HG03354 (cell line): ENCODE results near the gene LVRN.
"Not testable (repeated sequence)": the region's sequence is repeated elsewhere in the genome, so short reads cannot be mapped to it uniquely, and the experiment has no call there.

Source experiments
- ATAC-seq: cut with Tn5 transposase; IDR thresholded peaks from one replicate; pipeline ENCODE4 v1.9.1; 2021; ENCODE audit warnings: mild to moderate bottlenecking; ENCODE audit not compliant: unreplicated experiment, poor library complexity, severe bottlenecking

The LVRN gene, protein sequence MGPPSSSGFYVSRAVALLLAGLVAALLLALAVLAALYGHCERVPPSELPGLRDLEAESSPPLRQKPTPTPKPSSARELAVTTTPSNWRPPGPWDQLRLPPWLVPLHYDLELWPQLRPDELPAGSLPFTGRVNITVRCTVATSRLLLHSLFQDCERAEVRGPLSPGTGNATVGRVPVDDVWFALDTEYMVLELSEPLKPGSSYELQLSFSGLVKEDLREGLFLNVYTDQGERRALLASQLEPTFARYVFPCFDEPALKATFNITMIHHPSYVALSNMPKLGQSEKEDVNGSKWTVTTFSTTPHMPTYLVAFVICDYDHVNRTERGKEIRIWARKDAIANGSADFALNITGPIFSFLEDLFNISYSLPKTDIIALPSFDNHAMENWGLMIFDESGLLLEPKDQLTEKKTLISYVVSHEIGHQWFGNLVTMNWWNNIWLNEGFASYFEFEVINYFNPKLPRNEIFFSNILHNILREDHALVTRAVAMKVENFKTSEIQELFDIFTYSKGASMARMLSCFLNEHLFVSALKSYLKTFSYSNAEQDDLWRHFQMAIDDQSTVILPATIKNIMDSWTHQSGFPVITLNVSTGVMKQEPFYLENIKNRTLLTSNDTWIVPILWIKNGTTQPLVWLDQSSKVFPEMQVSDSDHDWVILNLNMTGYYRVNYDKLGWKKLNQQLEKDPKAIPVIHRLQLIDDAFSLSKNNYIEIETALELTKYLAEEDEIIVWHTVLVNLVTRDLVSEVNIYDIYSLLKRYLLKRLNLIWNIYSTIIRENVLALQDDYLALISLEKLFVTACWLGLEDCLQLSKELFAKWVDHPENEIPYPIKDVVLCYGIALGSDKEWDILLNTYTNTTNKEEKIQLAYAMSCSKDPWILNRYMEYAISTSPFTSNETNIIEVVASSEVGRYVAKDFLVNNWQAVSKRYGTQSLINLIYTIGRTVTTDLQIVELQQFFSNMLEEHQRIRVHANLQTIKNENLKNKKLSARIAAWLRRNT

DNA sequence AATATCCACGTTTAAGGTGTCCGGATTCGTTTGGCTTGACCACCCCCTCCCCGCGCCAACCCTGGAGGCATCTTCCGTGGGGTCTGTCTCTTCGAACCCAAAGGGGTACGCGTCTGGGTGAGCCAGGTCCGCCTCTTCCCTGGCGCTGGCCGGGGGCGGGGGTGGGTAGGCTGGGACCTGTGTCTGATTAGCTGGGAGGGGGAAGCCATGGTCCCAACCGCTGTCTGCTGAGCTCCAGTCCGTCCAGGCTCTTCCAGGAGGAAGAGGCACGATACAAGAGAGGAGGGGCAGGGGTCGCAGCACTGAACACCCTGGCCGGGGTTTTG, at the start of gene LVRN:
LVRN (plus strand) TSS at position 237 of the 326 bp plus-strand sequence. CDS start 143 bp downstream, outside the sequence.
- ATAC-seq: no peak

DNA sequence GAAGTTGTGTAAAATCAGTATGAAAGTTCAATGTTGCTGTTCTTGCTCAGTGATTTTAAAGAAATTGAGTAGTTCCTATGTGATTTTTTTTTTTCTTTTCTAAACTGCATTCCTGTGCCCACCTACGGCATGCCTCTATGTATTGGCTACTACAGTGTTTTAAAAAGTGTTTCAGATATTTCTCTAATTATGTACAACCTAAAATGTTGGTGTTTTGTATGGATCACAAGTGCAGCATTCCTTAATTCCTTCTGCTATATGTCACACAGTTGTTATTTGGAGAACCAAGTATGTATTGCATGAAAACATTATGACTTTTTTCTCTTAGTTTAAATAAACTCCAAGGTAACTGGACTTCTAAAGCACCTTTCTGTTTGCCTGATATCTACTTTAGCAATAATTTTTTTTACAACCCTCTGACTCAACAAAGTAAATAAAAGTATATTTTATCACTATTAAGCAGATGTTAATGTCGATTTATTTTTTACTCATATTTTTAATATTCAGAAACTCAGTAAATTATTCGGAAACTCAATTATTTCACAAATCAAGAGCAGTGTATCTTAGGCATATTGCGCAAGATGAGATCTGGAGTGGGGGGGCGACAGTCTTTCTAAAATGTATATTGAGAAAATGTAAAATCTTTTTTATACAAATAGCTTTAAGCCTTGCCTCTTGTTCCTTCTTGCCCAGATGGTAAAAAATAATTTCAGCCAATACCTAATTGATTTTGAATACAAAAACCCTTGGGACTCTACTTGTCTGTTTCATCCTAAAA, 48.5 kb upstream of the LVRN start:
- not testable (repeated sequence) for ATAC-seq

GRCh38 chr5:115920171-115920725, 42.0 kb upstream of the LVRN start:
- ATAC-seq: no peak

DNA sequence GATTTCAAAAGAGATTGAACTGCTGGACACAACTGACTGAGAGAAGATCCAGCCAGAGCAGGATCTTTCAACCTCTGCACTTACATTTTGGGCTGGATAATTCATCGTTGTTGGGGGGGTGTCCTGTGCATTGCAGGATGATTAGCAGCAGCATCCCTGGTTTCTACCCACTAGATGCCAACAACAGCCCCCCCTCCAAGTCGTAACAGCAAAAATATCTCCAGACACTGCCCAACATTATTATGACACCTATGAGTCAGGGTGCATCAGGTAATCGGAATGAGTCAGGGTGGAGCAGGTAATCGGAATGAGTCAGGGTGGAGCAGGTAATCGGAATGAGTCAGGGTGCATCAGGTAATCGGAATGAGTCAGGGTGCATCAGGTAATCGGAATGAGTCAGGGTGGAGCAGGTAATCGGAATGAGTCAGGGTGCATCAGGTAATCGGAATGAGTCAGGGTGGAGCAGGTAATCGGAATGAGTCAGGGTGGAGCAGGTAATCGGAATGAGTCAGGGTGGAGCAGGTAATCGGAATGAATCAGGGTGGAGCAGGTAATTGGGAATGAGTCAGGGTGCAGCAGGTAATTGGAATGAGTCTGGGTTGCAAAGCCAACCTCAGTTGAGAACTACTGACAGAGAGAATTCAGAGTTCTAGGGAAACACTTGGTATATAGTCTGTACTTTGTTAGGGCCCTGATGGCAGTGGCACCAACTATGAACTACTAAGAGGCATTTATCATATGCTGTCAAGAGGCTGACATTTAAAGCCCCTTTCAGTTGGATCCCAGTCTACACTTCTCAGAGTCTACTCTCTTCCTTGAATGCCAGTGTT, 33.5 kb upstream of the LVRN start:
- not testable (repeated sequence) for ATAC-seq

DNA sequence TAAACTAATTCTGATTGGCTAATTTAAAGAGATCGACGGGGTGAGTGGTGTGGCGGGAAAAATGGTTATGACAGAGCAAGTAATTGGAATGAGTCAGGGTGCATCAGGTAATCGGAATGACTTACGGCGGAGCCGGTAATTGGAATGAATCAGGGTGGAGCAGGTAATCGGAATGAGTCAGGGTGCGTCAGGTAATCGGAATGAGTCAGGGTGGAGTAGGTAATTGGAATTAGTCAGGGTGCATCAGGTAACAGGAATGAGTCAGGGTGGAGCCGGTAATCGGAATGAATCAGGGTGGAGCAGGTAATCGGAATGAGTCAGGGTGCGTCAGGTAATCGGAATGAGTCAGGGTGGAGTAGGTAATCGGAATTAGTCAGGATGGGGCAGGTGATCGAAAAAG, 32.1 kb upstream of the LVRN start:
- not testable (repeated sequence) for ATAC-seq

DNA sequence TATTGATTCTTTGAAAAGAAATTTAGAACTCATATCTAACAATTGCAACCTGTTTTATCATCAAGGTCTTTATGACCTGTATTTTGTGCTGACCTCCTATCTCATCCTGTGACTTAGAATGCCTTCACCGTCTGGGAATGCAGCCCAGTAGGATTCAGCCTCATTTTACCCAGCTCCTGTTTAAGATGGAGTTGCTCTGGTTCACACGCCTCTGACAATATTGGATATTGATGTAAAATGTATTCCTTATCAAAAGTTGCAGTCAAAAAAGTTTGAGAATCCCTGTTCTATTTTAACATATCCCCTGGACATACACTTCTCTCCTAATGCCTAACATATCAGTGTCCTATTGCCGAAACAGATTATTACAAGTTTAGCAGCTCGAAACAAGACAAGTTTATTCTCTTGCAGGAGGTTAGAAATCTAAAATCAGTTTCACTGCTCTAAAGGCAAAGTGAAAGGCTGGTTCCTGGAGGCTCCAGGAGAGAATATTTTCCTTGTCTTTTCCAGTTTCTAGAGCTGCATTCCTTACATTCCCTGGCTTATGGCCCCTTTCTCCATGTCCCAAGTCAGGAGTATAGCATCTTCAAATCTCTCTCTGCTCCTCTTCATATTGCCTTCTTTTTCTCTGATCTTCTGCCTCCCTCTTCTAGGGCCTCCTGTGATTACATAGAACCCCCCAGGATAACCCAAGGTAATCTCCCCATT, 31.5 kb upstream of the LVRN start:
- ATAC-seq: no peak

DNA sequence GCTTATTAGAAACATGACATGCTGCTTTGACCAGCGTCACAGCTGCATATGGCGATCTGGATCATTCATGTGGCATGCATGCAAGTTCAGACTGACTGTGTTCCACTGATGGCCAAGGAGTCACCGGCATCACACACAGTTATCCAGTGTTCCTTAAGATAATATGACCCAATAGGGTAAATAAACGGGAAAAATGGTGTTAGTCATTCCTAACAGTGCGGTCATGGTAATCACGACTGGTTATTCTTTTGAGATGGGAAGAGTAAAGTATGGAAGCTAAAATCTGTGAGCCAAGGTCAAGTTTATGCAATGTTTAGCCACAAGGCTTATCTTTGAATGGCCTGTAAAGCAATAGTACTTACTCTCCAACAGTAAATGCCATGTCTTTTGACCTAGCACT, 29.3 kb upstream of the LVRN start:
- ATAC-seq: no peak

- ATAC-seq: no peak
These were observed 27.8 kb upstream of the LVRN start for GRCh38 chr5:115934388-115934974.

GRCh38 chr5:115936031-115936430, 26.2 kb upstream of the LVRN start:
- no peak for ATAC-seq

DNA sequence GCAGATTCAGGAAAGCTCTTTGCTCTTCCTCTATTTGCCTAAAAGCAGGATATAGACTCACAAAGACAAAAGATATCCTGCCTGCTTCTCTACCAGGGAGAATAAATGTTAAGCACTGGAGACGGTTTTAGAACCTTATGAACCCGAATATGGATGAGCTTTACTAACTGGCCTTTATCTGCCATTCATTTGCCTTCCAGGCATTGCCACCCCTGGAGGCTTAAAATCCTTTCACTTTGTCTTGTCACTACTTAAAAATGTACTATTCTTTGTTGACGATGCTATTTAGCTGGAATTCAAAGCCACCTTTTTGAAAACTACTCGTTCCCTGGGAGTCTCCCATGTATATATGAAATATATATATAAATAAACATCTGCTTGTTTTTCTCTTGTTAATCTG, 23.2 kb upstream of the LVRN start:
- no peak for ATAC-seq

- no peak for ATAC-seq
These were observed 22.0 kb upstream of the LVRN start for GRCh38 chr5:115940080-115940810.

DNA sequence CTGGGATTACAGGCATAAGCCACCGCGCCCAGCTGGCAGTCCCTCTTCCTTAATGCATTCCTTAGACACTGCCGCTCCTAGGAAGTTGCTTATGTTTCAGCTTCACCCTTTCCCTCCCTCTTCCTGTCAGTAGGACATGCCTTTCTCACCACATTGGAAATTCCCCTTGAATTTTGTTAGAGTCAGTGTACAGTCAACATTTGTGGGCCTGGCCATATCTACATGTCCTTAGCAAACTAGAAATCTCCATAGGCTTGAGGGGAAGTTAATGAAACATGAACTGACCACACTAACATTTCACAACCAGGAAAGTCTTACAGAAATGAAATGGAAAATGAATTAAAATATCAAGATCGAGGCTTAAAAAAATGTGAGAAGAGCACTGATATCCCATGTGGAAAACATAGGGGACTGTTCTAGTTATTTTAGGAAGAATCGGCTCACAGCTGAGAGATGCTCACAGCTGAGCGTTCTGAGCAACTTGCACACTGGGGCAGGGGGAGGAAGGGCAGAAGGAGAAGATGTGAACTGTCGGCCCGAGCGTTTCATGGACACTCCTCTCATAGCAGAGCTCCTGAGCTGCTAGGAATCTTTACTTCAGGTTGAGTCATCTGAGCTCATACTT, 21.1 kb upstream of the LVRN start:
- no peak for ATAC-seq

DNA sequence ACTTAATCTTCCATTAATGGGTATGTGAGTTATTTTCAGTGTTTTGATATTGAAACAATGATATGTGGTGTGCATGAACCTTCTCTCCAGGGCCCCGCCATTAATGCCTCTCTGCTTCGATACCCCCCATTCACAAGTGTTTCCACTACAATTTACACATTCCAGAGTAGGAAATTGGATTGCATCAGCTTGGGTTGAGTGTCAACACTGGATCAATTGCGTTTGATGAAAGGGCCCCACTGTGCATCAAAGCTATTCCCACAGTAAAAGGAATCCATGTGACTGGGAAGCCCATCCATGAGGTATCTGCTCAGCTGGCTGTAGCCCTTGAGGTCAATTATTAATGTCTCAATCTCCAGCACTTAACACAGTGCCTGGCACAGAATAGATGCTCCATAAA, 17.8 kb upstream of the LVRN start:
- no peak for ATAC-seq

GRCh38 chr5:115946655-115947054, 15.6 kb upstream of the LVRN start:
- ATAC-seq: no peak

DNA sequence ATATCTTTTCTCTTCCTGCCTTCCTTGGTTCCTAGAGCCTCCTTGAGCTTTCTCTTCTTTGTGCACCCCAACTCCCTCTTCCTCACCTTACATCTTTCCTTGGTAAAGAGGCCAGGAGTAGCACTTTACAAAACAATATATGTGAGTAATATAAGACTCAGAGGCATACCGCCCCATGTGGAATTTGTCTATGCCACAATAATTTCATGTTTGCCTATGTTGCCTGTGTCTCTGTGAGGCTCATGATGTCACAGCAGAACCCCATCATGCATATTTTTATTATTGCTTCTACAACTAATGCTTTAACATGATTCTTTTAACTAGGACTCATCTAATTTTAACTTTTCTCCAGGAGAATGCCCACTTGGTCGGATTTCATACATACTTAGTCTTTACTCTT, 15.0 kb upstream of the LVRN start:
- ATAC-seq: no peak

GRCh38 chr5:115948091-115948534, 14.2 kb upstream of the LVRN start:
- ATAC-seq: no peak

DNA sequence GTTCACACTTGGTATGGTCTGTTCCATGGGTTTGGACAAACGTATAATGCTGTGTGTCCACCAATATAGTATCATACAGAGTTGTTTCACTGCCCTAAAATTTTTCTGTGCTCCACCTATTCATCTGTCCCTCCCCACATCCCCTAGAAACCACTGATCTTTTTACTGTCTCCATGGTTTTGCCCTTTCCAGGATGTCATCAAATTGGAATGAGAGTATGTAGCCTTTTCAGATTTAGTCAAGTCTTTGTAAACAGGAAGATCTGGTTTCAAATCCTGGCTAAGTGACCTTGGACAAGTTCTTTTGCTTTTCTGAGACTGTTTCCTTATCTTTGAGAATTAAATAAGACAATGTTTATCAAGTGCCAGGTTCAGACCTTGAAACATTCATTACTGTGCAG, 13.2 kb upstream of the LVRN start:
- ATAC-seq: no peak
